GM20431 (cell line): ENCODE data around the gene SRGAP2C.
"Not testable (repeated sequence)": the region's sequence is repeated elsewhere in the genome, so short reads cannot be mapped to it uniquely, and the experiment has no call there.

Experiments
- in situ Hi-C: fragments of 300-500 bp; cut with MseI, MboI; formaldehyde crosslinking; loops from one replicate; pipeline ENCODE4 v1.15.0; 2020; ENCODE audit warnings: low sequenced_read_pairs; ENCODE audit not compliant: unreplicated experiment

SRGAP2C gene

DNA sequence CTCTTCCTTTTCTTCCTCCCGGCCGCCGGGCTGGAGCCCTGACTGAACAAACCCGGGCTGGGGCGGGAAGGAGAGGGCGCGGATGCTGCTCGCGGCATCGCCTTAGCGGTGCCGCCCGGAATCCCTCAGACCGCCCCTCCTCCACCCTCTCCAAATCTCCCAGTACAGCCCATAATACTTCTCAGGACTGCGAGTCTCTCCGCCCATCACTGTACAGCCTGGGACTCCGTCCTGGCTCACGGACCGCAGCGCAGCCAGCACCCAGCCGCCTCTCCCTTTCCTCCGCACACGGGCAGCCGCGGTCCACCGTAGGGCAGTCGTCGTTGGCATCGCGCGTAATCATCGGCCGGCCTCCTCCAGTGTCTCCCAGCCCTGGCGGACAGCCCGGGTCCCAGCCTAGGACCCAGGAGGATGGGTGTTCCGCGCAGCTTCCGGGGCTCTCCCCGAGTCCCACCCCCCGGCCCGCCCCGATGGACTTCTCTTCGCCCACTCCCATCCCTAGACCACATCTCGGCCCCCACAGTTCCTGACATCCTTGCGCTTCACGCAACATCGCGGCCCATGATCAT is 449 bp downstream of the SRGAP2C start:
- in situ Hi-C loops: not testable (repeated sequence)

DNA sequence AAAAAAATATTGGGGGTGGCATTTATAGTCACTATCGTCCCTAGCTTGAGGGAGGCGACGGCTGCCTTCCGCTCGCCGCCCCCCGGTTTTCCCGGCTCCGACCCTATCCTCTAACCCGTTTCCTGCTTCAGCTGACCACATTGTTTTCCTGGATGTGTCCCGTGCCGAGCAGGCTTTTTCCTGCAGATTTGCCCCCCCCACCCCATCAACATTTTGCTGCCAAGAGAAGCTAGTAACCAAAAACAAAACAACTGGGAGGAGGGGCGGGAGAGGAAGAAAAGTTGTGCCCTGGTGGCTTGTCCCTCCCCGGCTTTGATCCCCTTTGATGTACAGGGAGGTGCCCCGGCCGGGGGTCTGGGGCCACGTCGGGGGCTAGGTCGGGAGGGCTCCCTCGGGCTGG is 1.4 kb downstream of the SRGAP2C start:
- in situ Hi-C loops: not testable (repeated sequence)

DNA sequence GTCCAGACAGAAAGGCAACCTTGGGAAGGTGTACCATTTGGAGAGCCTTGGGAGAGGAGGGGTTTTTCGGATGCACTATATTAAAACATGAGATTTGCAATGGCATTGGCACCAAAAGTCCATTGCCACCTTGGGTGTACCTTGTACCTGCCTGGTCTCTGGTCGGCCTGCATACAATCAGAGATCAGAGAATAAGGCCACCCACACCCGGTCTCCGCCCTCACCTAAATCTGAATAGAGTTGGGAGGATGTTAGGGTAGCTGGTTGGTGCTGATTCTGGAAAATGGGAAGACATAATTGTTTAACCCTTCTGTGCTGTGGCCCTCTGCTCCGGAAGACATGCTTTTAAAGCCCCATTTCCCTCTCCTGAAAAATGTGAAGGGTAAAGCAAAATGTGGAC is 3.1 kb downstream of the SRGAP2C start:
- in situ Hi-C loops: not testable (repeated sequence)

DNA sequence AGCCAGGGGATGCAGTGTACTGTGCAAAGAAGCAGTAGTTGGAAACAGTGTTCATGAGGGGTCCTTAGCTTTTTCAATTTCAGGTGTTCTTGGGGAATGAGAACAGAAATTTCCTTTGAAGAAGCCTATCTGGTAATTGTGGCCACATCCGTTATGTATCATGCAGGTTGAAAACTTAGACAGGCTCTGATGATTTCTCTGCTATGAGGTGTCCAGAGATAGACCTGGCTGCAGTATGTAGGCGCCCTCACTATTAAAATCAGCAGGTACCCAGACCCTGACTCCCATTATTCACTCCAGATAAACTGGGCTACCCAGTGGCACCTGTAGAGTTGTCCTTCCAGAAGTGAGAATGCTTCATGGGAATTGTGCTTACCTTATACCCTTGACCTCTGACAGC is 7.7 kb downstream of the SRGAP2C start:
- in situ Hi-C loops: not testable (repeated sequence)

DNA sequence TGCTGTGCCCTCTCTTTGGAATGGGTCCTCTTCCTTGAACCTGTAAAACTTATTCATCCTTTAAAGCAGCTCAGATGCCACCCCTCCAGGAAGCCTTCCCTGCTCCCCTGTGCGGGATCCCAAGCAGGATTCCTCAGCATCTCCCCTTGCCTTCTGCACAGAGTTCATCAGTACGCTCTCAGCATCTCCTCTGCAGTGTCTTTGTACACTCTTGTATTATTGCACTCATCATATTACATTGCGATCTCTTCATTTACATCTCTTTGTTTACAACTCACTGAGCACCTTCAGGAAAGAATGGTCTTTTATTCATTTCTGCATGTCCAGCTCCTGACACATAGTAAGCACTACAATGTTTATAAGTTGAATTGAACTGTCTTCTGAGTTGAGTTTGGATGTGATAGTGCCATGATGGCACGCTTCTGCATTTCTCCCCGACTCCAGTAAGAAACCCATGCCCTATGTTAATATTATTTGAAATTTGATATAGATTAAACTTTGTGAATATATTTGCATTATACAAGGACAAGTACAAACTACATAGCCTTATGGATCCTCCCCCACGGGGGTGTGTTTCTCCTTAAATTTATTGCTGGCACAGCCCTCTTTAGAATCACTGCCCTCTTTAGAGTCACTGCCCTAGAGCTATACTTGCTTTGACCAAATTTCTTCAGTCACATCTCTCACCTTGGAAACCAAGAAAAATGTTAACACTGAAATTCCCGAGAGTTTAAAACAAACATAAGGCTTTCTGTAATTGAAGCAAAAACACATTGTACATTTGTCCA is 12.5 kb downstream of the SRGAP2C start:
- in situ Hi-C loops: not testable (repeated sequence)

DNA sequence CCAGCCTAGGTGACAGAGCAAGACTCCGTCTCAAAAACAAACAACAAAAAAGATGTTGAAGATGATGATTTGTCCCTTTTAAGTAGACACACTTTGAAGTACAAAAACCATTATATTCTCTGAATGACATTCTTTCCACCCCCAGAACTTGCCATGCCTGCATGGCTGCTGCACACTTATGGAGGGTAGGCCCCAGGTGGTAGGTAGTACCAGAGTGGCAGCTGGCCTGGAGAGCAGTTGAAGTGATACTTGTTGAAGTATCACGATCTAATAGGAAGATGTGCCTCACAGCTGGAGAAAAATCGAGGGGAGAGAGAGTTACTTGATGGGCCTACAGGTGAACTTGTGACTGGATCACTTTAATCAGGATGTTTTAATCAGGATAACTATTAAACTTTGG is 15.0 kb downstream of the SRGAP2C start:
- in situ Hi-C loops: not testable (repeated sequence)

DNA sequence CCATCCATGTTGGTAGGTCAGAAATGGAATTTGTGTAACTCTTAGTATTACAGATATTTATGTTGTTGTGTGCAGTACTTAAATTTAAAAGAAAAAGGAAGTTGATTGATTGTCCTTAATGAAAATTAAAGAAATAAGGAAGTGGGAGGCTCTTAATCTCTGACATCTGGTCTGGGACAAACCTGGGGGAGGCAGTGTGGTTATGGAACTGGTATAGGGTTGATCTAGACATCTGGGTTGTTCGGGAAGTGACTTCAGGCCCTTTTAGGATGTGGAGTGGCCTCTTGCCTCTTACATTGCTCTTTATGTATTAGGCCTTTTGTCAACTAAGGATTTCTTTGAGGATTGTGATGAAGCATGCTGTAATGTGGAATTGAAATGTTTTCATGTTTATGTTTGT is 15.5 kb downstream of the SRGAP2C start:
- in situ Hi-C loops: not testable (repeated sequence)

DNA sequence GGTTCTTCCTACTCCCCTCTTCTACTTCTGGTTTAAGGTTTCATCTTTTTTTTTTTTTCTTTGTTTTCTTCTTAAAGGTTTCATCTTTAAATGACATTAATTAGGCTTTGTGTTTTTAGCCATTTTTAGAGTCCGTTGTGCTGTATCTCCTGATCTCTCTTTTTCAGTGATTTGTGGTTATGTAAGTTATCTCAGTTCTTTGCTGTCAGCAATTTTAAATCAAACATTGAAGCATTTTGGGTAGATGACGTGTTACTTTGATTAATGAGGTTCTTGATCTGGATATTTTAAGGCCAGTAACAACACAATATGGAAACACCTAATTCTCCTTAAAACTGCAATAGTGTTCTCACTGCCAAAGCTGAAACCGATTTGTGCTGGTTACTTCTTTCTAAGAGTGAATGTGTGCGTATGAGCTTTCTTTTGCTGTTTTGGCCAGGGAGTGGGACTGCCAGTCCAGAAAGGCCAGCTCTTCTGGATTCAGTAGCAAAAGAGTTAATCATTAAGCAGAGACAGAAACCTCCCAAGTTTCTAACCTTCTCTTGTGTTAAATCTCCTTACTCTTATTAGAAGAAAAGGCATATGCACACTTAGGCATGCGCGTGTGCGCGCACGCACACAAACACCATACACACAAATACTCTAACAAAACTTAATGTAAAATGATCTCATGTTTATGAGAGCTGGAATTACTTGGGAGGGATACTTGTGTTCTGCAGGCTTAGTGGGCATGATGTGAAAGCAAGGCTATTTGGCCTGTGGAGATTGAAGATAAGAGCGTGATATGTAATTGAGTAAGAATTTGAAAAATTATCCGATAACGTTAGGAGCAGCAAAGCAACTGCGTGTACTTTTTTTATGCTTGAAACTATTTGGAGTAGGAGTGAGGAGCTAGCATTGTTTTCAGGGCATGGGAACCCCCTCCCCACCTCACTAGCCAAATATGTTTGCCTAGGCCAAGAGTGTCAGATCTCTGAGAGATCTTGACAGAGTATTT is 16.5 kb downstream of the SRGAP2C start:
- in situ Hi-C loops: not testable (repeated sequence)

DNA sequence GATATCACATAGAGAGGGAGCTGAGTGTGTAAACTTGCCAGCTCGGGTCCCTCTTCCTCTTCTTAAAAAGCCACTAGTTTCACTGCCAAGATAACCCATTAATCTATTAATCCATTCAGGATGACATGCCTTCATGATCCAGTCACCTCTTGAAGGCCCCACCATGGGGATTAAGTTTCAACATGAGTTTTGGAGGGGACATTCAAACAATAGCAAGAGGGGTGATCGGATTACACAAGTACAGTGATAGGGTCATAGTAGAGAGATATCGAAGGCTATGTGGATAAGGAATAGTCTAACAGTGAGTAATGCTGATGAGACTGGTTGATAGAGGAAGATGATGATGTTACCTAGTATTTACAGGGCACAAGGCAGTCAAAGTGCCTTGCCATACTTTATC is 18.2 kb downstream of the SRGAP2C start:
- in situ Hi-C loops: not testable (repeated sequence)

DNA sequence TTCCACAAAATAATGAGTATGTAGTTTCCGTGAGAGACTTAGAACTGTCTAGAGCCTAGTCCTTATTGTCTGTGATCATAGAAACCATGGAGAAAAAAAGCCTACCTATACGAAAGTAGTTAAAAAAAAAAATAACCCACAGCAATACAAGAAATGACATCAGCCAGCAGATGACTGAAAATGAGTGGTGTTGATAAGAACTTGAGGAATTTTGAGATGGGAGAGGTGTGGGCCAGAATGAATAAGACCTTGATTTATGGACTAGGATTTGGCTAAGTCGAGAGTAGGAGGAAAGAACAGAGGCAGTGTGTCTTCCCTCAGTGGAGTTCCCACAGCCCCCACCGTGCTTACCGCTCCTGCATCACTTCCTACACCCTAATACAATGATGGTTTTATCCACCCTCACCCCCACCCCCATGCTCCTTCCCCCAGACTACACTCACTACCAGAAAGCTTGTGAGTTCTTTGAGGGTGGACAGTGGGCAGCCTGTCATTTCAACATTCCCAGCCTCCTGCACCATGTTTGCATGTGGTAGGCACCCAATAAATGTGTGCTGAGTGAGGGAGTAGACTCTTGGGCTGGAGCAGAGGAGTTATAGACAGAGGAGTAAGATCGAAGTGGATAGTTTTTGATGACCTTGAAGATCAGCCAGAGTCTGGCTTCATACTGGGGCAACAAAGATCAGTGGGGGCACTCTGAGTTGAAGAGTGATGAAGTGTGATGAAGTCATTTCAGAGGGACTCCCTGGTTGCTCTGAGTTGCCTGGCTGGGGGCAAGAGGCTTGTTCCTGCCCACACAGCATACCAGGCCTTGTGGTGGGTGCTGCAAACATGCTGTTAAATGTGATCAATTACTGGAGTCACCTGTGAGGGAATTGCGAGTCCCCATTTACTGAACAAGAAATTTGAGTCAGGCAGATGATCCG is 21.3 kb downstream of the SRGAP2C start:
- in situ Hi-C loops: not testable (repeated sequence)

DNA sequence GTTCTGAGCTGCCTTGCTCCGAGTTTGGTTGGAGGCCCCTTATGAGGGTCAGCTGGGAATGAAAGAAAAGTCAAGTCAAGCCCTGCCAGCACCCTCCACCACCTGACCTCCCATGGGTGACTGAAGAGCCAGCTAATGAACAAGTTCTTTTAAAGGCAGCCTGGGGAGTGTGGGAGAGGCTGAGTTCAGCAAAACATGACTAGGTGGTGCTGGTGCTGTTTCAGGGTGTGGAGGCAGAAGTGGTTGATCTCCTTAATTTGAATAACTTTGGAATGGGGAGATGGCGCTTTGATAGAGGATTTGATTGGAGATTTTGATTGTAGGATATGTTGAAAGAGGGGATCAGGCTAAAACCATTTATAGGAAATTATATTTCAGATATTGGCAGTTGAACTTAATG is 22.6 kb downstream of the SRGAP2C start:
- in situ Hi-C loops: not testable (repeated sequence)

DNA sequence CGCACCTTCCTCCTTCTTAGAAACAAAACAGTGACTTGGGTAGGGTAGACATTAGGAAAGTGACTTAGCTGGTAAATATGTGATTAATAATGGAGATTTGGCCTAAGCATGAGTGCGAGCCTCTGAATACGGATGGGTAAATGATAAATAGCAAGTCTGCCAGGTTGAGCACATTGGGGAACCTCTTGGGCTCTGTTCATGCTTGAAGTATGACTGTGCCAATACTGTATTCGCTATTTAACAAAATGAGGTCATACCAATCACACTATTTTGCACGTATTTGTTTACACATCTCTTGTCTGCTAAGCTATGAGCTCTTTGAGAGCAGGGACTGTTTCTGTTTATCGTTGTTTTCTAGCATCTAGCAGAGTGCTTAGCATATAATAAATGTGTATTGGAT is 23.6 kb downstream of the SRGAP2C start:
- in situ Hi-C loops: not testable (repeated sequence)

DNA sequence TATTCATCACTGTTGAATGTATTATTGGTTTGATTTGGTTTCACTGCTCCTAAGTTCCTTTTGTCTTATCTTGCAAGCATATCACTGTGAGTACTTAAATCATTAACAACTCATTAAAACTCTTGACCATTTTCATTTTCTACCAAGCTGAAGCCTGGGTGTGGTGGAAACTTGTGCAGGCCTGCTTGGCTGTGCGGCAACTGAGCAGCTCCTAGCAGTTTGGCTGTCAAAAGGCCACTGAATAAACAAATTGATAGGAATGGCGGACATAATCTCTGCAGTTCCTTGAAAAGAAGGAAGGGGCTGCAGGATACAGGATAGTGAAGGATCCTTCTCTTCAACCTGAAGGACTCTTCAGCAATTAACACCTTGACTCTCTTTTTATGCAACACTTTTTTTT is 26.0 kb downstream of the SRGAP2C start:
- in situ Hi-C loops: not testable (repeated sequence)

DNA sequence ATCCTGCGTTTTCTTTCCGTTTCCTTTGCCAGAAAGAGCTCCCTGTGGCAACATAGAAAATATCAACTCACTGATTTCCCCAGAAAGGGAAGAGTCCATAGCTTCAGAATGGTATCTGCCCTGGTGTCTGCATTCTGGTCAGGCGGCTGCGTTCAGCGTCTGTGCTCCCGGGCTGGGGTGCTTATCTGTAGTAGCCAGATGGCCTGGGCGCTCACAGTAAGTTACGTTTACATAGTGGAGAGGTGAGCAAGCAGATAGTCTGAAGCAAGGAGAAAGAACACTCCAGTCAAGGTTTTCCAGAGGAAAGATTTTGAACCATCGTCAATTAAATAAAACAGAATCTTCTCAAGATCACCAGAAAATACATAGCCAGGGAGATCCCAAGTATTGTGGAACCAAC is 28.7 kb downstream of the SRGAP2C start:
- in situ Hi-C loops: not testable (repeated sequence)

DNA sequence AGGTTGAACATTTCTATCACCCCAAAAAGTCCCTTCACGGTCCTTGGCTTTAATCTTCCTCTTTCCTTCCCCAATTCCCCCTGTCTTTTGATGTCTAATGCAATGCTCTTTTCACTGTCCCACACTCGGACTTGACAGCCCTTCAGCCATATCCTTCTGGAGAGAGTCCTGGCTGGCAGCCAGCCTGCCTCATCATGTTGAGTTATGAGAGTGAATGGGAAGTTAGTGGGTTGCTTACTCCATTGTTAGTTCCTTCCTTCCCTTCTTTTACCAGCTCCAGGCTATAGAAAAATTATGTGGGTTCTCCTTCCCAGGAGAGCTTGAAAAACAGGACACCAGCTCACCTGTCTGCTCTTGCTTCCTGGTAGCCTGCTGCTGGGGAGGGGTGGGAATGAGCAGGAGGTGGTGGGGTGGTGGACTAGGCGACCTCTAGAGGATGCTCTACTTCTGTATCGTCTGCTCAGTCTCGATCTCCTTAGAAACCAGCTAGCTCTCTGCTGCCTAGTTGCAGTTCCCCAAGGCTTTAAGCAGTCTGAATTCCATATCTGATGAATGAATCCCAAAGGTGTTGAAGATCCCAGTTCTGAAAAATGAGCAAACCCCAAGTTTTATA is 29.9 kb downstream of the SRGAP2C start:
- in situ Hi-C loops: not testable (repeated sequence)

DNA sequence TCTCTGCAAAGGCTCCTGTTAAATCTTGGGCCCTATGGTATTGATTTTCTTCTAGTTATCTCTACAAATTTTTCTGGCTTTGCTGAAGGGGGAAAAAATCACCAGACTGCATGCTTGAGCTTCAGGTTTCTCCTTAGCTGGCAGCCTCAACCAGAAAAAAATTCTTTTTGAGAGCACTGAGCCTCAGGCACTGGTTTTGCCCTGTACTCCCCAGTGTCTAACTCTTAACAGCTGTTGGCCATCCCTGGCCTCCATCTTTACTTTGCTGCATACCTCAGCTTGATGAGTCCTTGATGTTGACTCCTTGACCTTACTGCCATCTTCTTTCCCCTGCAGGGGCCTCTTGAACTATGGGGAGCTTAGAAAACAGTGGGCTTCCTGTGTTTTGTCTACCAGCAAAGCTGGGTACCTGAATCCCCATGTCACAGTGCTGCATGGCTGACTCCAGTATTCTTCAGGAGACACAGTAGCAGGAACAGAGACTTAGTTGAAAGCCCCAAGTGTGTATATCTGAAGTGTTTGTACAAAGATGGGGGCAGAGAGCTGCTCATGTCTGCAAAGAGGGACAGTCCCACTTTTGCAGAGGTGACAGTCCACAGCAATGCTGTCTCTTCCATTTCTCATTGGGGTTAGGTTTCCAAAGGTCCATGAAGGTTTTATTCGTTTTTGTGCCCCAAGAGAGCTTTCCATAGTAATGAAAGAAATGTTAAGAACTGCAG is 31.1 kb downstream of the SRGAP2C start:
- in situ Hi-C loops: not testable (repeated sequence)

DNA sequence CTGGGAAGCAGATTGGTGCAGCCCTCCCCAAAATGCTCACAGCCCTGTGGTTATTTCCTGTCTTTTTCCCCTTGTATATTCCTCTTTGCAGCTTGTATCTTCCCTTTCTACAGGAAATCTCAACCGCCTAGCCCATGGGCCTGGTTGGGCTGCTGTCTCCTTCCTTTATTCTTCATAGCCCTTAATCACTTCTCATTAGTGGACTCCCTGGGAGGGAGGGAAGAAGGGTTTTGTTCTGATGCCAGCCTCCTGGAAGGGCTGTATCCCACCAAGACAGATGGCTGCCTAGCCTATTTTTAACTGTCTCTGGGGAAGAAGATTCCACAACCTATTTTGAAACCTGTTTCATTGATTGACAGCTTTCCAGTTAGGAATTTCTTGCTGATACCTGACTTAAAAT is 31.9 kb downstream of the SRGAP2C start:
- in situ Hi-C loops: not testable (repeated sequence)

DNA sequence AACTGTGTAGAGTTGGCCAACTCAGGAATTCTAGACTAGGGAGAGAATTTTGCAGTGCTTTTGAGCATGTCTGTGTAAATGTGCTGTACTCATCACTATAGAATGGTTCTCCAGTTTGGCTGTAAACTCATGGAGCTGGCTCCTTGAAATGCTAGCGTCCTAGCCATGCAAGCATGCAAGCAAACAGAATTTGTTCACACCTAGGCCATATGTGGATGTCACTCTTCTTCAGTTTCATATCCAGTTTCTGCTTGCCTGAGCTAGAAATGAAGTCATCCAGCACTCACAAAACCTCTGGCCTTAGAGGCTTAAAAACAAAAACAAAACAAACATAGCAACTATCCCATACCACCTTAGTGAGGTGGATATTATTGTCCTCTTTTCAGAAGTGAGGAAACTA is 37.0 kb downstream of the SRGAP2C start:
- in situ Hi-C loops: not testable (repeated sequence)

DNA sequence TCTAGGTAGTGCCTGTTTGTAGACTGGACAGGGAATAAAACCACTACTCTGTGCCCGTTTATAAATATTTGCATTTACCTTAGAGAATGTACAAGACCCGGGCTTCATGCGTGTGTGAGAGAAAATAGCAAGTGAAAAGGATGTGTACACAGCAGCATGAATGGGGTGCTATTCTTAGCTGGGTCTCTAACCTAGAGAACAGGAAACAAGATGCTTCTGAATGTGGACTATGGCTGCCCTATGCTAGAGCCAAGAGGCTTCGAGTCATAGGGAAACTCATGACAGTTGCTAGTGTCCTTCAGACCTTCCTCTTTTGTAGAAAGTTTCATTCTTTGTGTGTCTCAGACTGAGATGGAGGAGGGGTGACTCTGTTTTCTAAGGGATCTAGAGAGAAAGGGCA is 39.9 kb downstream of the SRGAP2C start:
- in situ Hi-C loops: not testable (repeated sequence)
